HCT116 (cell line): Measurements from ENCODE around the gene LRRC3. TPM values are rescaled to one million over a fixed set of nuclear protein-coding genes. Genes with fewer than 3 reads are reported as not detected.

Experiments used
- FOSL1 ChIP-seq: IDR thresholded peaks from 2 replicates; pipeline ENCODE4 v1.6.1; 2012; ENCODE audit warnings: low read depth
- JUND ChIP-seq: IDR thresholded peaks from 2 replicates; pipeline ENCODE4 v1.6.1; 2012
- POLR2AphosphoS5 ChIP-seq: IDR thresholded peaks from 2 replicates; pipeline ENCODE4 v1.6.1; 2011; ENCODE audit warnings: mild to moderate bottlenecking, low read depth, low read length, moderate library complexity
- RAD21 ChIP-seq: IDR thresholded peaks from 2 replicates; pipeline ENCODE4 v1.6.1; 2012; ENCODE audit warnings: low read depth, mild to moderate bottlenecking
- TCF7L2 ChIP-seq: IDR thresholded peaks from 2 replicates; pipeline ENCODE4 v1.7.0; 2011; ENCODE audit warnings: borderline replicate concordance, inconsistent platforms; ENCODE audit not compliant: insufficient read depth, insufficient read length; ENCODE audit errors: extremely low read depth
- ZNF274 ChIP-seq: fragments of 200-500 bp; sonication (Bioruptor generic); IDR thresholded peaks from 2 replicates; pipeline ENCODE4 v1.6.1; 2014; ENCODE audit warnings: mild to moderate bottlenecking, low read depth, low read length, inconsistent platforms
- total RNA-seq: library from RNA; stranded (reverse); gene quantifications from one replicate; pipeline ENCODE4 v1.2.1, GENCODE V29; 2021; ENCODE audit not compliant: unreplicated experiment
- TF ChIP-seq, protein P1 (sequence below), 3 experiments: fragments of 200-600 bp in 1 of 3; sonication (generic) in 1 of 3; IDR thresholded peaks in 2 of 3; conservative IDR thresholded peaks in 1 of 3; 2 replicates each; pipeline ENCODE4 v1.5.1; 2012 to 2017; ENCODE audit warnings: low read depth in 2 of 3, low read length in 2 of 3, antibody characterized with exemption in 1 of 3, borderline replicate concordance in 1 of 3, control low read depth in 1 of 3, mild to moderate bottlenecking in 1 of 3, mixed read lengths in 1 of 3, mixed run types in 1 of 3, moderate library complexity in 1 of 3; ENCODE audit not compliant: insufficient read depth in 1 of 3
- TF ChIP-seq, protein P2 (sequence below): IDR thresholded peaks from 2 replicates; pipeline ENCODE4 v1.6.1; 2011; ENCODE audit warnings: mild to moderate bottlenecking, low read length, moderate library complexity; ENCODE audit not compliant: insufficient replicate concordance; ENCODE audit errors: extremely low read depth
- TF ChIP-seq, protein P3 (sequence below): IDR thresholded peaks from 2 replicates; pipeline ENCODE4 v1.6.1; 2012

LRRC3 gene
- total RNA-seq, 1 experiment from 2014 or later = 7.5 TPM

DNA sequence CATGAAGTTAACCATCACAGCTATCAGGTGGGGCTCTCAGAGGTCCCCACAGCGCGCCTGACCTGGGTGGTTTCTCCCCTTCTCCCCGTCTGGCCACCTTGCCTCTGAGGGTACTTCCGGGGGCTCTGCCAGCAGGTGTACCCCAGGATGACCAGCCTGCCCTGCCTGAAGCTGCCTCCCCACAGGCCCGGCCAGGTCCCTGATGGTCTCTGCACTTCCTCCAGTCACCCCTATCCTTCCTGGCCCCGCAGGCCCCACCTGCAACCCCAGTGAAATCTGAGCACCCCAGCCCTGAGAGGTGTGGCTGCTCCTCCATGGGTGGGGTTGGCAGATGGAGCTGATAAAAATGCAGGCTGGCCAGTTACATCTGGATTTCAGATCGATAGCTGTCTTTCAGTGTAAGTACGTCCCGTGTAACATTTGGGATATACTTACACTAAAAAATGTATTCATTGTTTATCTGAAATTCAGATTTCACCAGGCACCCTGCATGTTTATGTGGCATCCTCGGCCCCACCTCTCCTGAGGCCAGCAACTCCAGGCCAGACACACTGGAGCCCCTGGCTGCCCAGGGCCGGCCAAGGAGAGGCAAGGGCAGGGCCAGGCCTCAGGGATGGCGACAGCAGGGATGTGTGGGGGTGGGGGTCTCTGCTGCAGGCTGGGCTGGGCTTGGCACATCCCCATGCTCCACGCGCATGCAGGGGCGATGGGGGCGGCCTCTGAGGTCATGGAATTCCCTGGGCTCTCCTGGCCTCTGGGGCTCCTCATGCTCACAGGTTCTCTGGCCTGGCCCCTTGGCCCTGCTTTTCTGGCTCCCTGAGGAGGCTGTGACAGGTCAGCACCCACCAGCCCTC lies 25.1 kb downstream of the LRRC3 start (continued):
- TF ChIP-seq, protein P1, sequence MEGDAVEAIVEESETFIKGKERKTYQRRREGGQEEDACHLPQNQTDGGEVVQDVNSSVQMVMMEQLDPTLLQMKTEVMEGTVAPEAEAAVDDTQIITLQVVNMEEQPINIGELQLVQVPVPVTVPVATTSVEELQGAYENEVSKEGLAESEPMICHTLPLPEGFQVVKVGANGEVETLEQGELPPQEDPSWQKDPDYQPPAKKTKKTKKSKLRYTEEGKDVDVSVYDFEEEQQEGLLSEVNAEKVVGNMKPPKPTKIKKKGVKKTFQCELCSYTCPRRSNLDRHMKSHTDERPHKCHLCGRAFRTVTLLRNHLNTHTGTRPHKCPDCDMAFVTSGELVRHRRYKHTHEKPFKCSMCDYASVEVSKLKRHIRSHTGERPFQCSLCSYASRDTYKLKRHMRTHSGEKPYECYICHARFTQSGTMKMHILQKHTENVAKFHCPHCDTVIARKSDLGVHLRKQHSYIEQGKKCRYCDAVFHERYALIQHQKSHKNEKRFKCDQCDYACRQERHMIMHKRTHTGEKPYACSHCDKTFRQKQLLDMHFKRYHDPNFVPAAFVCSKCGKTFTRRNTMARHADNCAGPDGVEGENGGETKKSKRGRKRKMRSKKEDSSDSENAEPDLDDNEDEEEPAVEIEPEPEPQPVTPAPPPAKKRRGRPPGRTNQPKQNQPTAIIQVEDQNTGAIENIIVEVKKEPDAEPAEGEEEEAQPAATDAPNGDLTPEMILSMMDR (IDR thresholded peaks at IDR 0.05 in 2 of 3, conservative IDR thresholded peaks at IDR 0.05 in 1 of 3; ENCODE audit: borderline replicate concordance in 1 of 3, insufficient read depth in 1 of 3, low read depth in 2 of 3, low read length in 2 of 3) = no peak
- TF ChIP-seq JUND = no peak
- TF ChIP-seq POLR2AphosphoS5 = no peak
- no peak for TF ChIP-seq RAD21
- TF ChIP-seq, protein P2, sequence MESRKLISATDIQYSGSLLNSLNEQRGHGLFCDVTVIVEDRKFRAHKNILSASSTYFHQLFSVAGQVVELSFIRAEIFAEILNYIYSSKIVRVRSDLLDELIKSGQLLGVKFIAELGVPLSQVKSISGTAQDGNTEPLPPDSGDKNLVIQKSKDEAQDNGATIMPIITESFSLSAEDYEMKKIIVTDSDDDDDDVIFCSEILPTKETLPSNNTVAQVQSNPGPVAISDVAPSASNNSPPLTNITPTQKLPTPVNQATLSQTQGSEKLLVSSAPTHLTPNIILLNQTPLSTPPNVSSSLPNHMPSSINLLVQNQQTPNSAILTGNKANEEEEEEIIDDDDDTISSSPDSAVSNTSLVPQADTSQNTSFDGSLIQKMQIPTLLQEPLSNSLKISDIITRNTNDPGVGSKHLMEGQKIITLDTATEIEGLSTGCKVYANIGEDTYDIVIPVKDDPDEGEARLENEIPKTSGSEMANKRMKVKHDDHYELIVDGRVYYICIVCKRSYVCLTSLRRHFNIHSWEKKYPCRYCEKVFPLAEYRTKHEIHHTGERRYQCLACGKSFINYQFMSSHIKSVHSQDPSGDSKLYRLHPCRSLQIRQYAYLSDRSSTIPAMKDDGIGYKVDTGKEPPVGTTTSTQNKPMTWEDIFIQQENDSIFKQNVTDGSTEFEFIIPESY = no peak
- TF ChIP-seq, protein P3, sequence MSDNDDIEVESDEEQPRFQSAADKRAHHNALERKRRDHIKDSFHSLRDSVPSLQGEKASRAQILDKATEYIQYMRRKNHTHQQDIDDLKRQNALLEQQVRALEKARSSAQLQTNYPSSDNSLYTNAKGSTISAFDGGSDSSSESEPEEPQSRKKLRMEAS = no peak
- no peak for TF ChIP-seq FOSL1
- no peak for TF ChIP-seq ZNF274
- TF ChIP-seq TCF7L2 = no peak
- TF ChIP-seq, all 23 proteins: peak for 0
